Inferior parietal cortex (tissue), 1 donor: Measurements from ENCODE around the gene TGFB1I1.
"Not testable (repeated sequence)": the region's sequence is repeated elsewhere in the genome, so short reads cannot be mapped to it uniquely, and the experiment has no call there.

Source experiments
- DNase-seq: peaks from one replicate; pipeline ENCODE4 v3.0.0-alpha.2; 2016; ENCODE audit errors: extremely low spot score

TGFB1I1 gene

DNA sequence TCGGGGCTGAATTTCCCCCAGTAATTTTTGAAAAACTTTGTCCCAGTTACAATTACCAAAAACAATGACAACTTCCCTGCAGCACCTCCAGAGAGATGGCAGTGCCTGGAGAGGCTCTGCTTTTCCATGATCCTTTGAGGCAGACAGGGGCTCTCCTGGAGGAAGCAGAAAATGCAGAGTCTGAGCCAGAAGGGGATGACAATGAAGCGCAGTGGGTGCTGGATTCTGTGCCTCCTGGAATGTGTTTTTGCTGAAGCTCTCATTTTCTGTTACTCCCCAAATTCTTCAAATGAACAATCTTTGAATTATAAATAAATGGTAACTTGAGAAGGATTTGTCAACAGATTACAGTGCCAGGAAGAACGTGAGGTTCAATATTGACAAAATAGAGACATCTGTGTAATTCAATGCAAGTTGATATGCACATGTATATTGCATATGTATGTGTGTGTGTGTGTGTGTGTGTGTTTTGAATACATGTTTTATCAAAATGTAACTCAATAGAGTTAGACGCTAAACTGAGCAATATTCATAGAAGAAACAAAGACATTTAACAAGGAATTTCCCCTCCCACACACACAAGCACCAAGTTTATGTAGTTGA lies 45.9 kb downstream of the TGFB1I1 start:
- no peak for DNase-seq

- DNase-seq = no peak
These were observed 47.9 kb downstream of the TGFB1I1 start for GRCh38 chr16:31519759-31520431.

DNA sequence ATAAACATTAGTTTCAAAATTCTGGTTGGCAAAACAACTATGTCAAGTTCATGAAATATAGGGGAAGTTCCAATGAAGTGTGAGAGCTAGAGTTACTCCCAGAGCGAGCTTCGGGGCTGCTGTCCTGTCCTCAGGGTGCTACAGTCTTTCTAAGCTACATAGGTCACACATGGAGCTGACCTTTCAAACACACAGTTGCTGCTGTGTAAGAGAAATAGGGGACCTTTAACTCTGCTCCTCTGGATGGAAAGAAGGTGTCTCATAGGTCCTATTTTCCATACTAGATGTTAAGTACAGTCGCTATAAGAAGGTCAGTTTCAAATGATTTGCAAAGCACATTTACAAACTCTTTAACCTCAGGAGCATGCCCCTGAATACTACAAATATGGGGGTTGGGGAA lies 49.4 kb downstream of the TGFB1I1 start:
- no peak for DNase-seq

- DNase-seq = no peak
These were observed 50.1 kb downstream of the TGFB1I1 start for GRCh38 chr16:31522071-31522470.

DNA sequence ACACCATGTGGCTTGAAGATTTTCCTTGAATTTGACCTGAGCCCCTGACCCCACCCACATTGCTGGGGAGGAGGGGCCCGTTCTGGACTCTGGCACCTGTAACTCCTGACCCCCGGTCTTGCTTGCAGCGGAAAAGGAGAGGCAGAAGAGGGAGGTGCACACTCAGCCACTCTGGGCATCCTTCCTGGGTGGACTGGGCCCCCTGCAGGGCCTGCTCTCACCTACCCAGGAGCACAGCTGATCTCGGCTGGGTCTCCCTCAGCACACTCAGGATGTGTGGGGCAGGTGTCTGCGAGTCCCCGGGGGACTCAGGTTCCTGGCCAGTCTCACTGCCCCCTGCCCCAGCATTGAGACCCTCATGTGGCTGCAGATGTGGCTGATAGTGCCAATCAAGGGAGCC lies 51.8 kb downstream of the TGFB1I1 start:
- not testable (repeated sequence) for DNase-seq

DNA sequence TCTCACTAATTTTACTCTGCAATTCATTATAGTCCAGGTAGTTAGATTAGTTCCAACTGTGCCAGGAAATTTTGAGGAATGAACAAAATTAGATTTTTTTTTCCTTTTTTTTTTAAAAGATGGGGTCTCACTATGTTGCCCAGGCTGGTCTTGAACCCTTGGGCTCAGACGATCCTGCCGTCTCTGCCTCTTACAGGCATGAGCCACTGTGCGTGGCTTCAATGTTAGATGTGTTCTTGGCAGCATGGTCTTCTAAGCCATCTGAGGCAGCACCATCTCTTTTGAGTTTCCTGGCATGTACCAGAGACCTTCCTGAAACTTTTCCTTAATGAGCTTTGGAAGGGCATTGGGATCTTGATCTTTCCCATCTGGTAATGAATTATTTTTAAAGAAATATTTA lies 53.2 kb downstream of the TGFB1I1 start:
- no peak for DNase-seq
